Measurements from ENCODE around the gene TOM1L2.

TOM1L2 gene

GRCh38 chr17:17855976-17856375 is 116.2 kb downstream of the TOM1L2 start:
- TF ChIP-seq TAF1 (IDR thresholded peaks at IDR 0.05; ENCODE audit: low read depth, low read length) = no peak
- TF ChIP-seq POLR2A (IDR thresholded peaks at IDR 0.05; ENCODE audit: low read depth, low read length) = no peak
- TF ChIP-seq PAX5 (IDR thresholded peaks at IDR 0.05; ENCODE audit: insufficient read depth, low read length, severe bottlenecking) = no peak
- TF ChIP-seq POU2F2 (IDR thresholded peaks at IDR 0.05; ENCODE audit: low read depth, low read length) = no peak
- no peak for TF ChIP-seq SPI1 (IDR thresholded peaks at IDR 0.05; ENCODE audit: low read depth, low read length)
- TF ChIP-seq POLR2AphosphoS5 (IDR thresholded peaks at IDR 0.05; ENCODE audit: low read depth, low read length) = no peak
- DNase-seq (ENCODE audit: insufficient read length, low spot score) (no peak), FAIRE-seq (no peak)

- FAIRE-seq (no peak), DNase-seq (ENCODE audit: insufficient read length, low spot score) (no peak)
- TF ChIP-seq SPI1 (IDR thresholded peaks at IDR 0.05; ENCODE audit: low read depth, low read length) (no peak), TAF1 (IDR thresholded peaks at IDR 0.05; ENCODE audit: low read depth, low read length) (no peak), PAX5 (IDR thresholded peaks at IDR 0.05; ENCODE audit: insufficient read depth, low read length, severe bottlenecking) (no peak), POU2F2 (IDR thresholded peaks at IDR 0.05; ENCODE audit: low read depth, low read length) (no peak), POLR2AphosphoS5 (IDR thresholded peaks at IDR 0.05; ENCODE audit: low read depth, low read length) (no peak), POLR2A (IDR thresholded peaks at IDR 0.05; ENCODE audit: low read depth, low read length) (no peak)
Measured at GRCh38 chr17:17853811-17854447, 118.3 kb downstream of the TOM1L2 start.

- no peak for TF ChIP-seq TAF1 (IDR thresholded peaks at IDR 0.05; ENCODE audit: low read depth, low read length)
- TF ChIP-seq PAX5 (IDR thresholded peaks at IDR 0.05; ENCODE audit: insufficient read depth, low read length, severe bottlenecking) = no peak
- no peak for TF ChIP-seq SPI1 (IDR thresholded peaks at IDR 0.05; ENCODE audit: low read depth, low read length)
- no peak for TF ChIP-seq POU2F2 (IDR thresholded peaks at IDR 0.05; ENCODE audit: low read depth, low read length)
- TF ChIP-seq POLR2AphosphoS5 (IDR thresholded peaks at IDR 0.05; ENCODE audit: low read depth, low read length) = no peak
- TF ChIP-seq POLR2A (IDR thresholded peaks at IDR 0.05; ENCODE audit: low read depth, low read length) = no peak
- no peak for DNase-seq (ENCODE audit: insufficient read length, low spot score)
- FAIRE-seq = peak; percentile 26
Measured at GRCh38 chr17:17852930-17853329, 119.3 kb downstream of the TOM1L2 start.

DNA sequence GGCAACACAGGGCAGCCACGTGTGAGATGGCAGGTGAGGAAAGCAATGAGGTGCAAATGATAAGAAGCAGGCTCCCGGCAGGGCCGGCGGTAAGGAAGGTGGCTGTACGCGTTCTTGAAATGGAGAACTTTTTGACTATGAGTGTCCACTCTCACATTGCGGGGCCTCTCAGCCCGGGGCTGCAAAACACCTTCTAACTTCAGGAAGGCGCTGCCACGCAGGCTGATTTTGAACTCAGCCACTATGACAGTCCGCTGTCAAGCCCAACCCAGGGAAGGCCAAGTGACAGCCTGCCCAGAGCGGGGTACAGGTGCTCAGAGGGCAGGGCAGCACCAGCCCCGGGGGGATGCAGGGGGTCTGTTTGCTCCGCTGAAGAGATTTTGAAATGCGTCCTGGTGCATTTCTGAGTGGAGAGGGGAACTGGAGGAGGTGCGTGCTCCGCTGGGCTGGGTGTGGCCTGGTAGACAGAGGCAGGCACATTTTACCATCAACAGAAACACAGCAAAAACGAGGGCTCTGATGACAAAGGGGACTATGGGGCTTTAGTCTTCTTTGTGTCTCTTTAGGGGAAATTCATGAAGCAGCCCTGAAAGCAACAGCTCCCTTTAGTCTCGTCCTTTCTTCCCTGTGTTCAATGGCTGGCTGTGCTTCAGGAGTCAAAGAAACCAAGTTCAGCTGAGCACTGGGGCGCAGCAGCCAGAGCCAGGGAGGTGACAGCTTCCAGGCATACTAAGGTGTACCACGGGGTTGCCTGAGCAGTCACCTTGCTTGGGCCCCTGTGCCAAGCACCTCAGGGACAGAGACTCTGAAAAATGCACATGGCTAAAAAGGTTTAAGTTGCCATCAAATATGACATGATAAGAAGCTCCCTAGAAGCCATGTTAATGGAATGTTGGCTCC is 120.8 kb downstream of the TOM1L2 start:
- TF ChIP-seq POU2F2 (IDR thresholded peaks at IDR 0.05; ENCODE audit: low read depth, low read length) = no peak
- no peak for TF ChIP-seq SPI1 (IDR thresholded peaks at IDR 0.05; ENCODE audit: low read depth, low read length)
- no peak for TF ChIP-seq POLR2AphosphoS5 (IDR thresholded peaks at IDR 0.05; ENCODE audit: low read depth, low read length)
- TF ChIP-seq POLR2A (IDR thresholded peaks at IDR 0.05; ENCODE audit: low read depth, low read length) = no peak
- TF ChIP-seq PAX5 (IDR thresholded peaks at IDR 0.05; ENCODE audit: insufficient read depth, low read length, severe bottlenecking) = no peak
- no peak for TF ChIP-seq TAF1 (IDR thresholded peaks at IDR 0.05; ENCODE audit: low read depth, low read length)
- DNase-seq (ENCODE audit: insufficient read length, low spot score) (no peak), FAIRE-seq (no peak)

- FAIRE-seq (peak; percentile 88), DNase-seq (ENCODE audit: insufficient read length, low spot score) (peak; percentile 59)
Measured at GRCh38 chr17:17849845-17850373, 122.3 kb downstream of the TOM1L2 start.

GRCh38 chr17:17849147-17849820 is 122.9 kb downstream of the TOM1L2 start:
- TF ChIP-seq TAF1 (IDR thresholded peaks at IDR 0.05; ENCODE audit: low read depth, low read length) = no peak
- peak; percentile 20; the same call in 1 of the 2 replicates for TF ChIP-seq SPI1 (IDR thresholded peaks at IDR 0.05; ENCODE audit: low read depth, low read length)
- FAIRE-seq (peak; percentile 92), DNase-seq (ENCODE audit: insufficient read length, low spot score) (no peak)

More at GRCh38 chr17:17849845-17850373, 122.3 kb downstream of the TOM1L2 start:
- TF ChIP-seq PAX5 (IDR thresholded peaks at IDR 0.05; ENCODE audit: insufficient read depth, low read length, severe bottlenecking) (no peak), POU2F2 (IDR thresholded peaks at IDR 0.05; ENCODE audit: low read depth, low read length) (no peak), POLR2AphosphoS5 (IDR thresholded peaks at IDR 0.05; ENCODE audit: low read depth, low read length) (no peak), POLR2A (IDR thresholded peaks at IDR 0.05; ENCODE audit: low read depth, low read length) (0 out of 2 replicates have a peak, but pooled peaks have one; percentile 36), TAF1 (IDR thresholded peaks at IDR 0.05; ENCODE audit: low read depth, low read length) (0 out of 2 replicates have a peak, but pooled peaks have one; percentile 23), SPI1 (IDR thresholded peaks at IDR 0.05; ENCODE audit: low read depth, low read length) (no peak)

DNA sequence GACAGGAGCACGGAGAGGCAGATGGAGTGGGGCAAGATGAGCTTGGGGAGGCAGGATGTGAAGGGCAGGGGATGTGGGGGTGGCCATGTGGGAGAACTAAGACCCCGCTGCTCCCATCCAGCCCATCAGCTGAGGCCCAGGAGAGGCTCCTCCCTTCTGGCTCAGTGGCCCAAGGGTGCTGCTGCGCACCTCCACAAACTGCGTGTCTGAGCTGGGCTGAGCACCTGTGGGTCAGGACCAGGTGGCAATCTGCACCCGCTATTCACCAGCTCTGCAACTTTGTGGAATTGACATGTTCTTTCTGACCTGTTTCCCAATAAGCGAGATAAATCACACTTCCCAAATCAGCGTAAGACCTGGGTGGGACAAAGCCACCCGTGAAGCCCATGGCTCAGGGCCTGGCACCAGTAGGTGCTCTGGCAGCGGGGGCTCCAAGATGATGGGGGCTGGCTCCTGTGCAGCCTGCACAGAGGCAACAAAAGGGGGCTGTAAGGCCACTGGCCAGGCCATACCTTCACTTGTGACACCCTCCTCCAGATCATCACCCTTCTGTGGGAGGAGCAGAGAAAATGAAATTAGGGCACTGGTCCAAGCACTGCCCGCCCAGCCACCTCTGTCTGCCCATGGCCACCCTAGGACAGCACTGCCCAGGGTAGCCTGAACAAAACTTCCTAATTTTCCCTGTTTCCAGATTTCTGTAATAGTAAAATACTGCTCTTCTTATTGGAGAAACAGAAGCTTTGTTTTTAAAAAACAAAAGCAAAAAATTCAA is 123.7 kb downstream of the TOM1L2 start:
- TF ChIP-seq POLR2A (IDR thresholded peaks at IDR 0.05; ENCODE audit: low read depth, low read length) = no peak
- TF ChIP-seq POU2F2 (IDR thresholded peaks at IDR 0.05; ENCODE audit: low read depth, low read length) = no peak
- no peak for TF ChIP-seq SPI1 (IDR thresholded peaks at IDR 0.05; ENCODE audit: low read depth, low read length)
- no peak for TF ChIP-seq PAX5 (IDR thresholded peaks at IDR 0.05; ENCODE audit: insufficient read depth, low read length, severe bottlenecking)
- no peak for TF ChIP-seq POLR2AphosphoS5 (IDR thresholded peaks at IDR 0.05; ENCODE audit: low read depth, low read length)
- TF ChIP-seq TAF1 (IDR thresholded peaks at IDR 0.05; ENCODE audit: low read depth, low read length) = no peak
- peak; percentile 16 for FAIRE-seq

GRCh38 chr17:17847726-17848125 is 124.5 kb downstream of the TOM1L2 start:
- TF ChIP-seq PAX5 (IDR thresholded peaks at IDR 0.05; ENCODE audit: insufficient read depth, low read length, severe bottlenecking) (no peak), POLR2AphosphoS5 (IDR thresholded peaks at IDR 0.05; ENCODE audit: low read depth, low read length) (no peak), POLR2A (IDR thresholded peaks at IDR 0.05; ENCODE audit: low read depth, low read length) (no peak), SPI1 (IDR thresholded peaks at IDR 0.05; ENCODE audit: low read depth, low read length) (no peak), TAF1 (IDR thresholded peaks at IDR 0.05; ENCODE audit: low read depth, low read length) (no peak), POU2F2 (IDR thresholded peaks at IDR 0.05; ENCODE audit: low read depth, low read length) (no peak)
- no peak for FAIRE-seq
- DNase-seq (ENCODE audit: insufficient read length, low spot score) = no peak

More for the DNA sequence above, 123.7 kb downstream of the TOM1L2 start:
- no peak for DNase-seq (ENCODE audit: insufficient read length, low spot score)

Measured in GM12891 (cell line).